IPS-NIHi7 (cell line): Measurements from ENCODE around the gene OPA3.

Experiments
- DNase-seq: peaks from one replicate; pipeline ENCODE4 v3.0.0; 2012; ENCODE audit warnings: mixed read lengths; ENCODE audit errors: extremely low spot score

Gene OPA3

GRCh38 chr19:45483033-45483432 is 101.6 kb downstream of the OPA3 start:
- no peak for DNase-seq

GRCh38 chr19:45478454-45479238 is 106.0 kb downstream of the OPA3 start:
- DNase-seq, result peak; percentile 75

- DNase-seq, result no peak
Measured at GRCh38 chr19:45477713-45478453, 106.7 kb downstream of the OPA3 start.
